ENCODE results near the gene ACTR5. TPM values are rescaled to one million over a fixed set of nuclear protein-coding genes. Genes with fewer than 3 reads are reported as not detected.

ACTR5 gene
- total RNA-seq, 2 donors from 2014 or later = 9.9 to 10.4 TPM

DNA sequence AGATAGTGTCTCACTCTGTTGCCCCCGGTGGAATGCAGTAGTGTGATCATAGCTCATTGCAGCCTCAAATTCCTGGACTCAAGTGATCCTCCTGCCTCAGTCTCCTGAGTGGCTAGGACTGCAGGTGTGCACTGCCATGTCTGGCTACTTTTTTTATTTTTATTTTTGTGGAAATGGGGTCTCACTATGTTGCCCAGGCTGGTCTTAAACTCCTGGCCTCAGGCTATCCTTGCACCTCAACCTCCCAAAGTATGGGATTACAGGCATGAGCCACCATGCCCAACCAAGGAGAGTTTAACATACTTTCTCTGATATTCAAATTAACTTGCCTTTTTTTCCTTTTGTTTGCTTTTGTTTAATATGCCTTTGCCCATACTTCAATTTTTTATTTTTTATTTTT, 10.4 kb upstream of the ACTR5 start:
- Mint-ChIP-seq H3K9me3 (no peaks in the 10 kb centered on the region), H3K36me3 (ENCODE audit: low read depth) (no peaks in the 10 kb centered on the region), H3K4me1 (no peaks in the 10 kb centered on the region), H3K27ac (no peak overlapping the region), H3K27me3 (peaks cover 62% of the 10 kb centered on the region), H3K4me3 (no peak overlapping the region)
- ATAC-seq (replicated peaks) = no peak

DNA sequence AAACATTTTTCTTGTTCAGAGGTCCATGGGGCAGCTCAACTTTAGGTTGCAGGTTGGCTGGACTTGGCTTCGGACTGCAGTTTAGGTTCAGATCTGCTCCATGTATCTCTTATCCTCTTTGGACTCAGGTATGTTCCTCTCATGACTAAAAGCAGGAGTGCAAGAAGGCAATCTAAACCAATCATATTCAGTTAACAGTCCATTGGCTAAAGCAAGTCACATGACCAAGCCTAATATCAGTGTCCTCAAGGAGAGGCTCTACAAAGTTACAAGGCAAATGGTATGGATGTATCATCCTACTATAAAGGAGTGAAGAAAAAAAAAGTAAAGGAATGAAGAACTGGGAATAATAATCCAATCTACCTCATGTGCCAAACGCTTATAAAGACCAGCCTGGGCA, 2.5 kb upstream of the ACTR5 start:
- peaks cover 10% of the 10 kb centered on the region for H3K36me3 Mint-ChIP-seq (ENCODE audit: low read depth)
- no peaks in the 10 kb centered on the region for H3K9me3 Mint-ChIP-seq
- no peak overlapping the region for H3K27ac Mint-ChIP-seq
- peaks cover 14% of the 10 kb centered on the region for H3K4me1 Mint-ChIP-seq
- H3K27me3 Mint-ChIP-seq = peaks cover 20% of the 10 kb centered on the region
- ATAC-seq (replicated peaks) = no peak
- H3K4me3 Mint-ChIP-seq = no peak overlapping the region

DNA sequence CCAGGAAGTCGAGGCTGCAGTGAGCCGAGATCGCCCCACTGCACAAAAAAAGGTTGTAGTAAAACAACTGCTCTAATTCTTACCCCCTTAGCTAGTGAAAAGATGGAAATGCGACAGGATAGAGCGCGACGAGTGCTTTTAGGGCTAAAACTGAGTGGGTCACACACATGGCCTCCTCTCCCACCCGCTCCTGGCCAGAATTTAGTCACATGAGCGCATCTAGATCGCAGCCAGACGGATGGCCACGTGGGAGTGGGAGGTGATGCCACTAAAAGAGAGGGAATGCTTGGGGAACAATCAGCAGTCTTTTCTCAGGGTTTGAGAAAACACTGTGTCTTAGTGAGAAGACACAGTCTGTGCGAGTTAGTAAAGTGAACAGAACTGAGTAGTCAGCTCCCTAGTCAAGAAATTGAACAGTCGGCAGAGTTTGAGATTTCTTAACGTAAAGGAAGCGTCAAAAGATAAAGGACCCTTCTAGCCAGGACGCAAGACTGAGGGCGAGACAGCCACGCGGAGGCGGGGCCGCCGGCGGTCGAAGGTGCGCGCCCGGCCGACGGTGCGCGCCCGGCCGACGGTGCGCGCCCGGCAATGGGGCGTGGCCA, 664 bp upstream of the ACTR5 start:
- peaks cover 2% of the 10 kb centered on the region for H3K27me3 Mint-ChIP-seq
- peaks cover 28% of the 10 kb centered on the region for H3K36me3 Mint-ChIP-seq (ENCODE audit: low read depth)
- H3K27ac Mint-ChIP-seq = peak overlapping the region; percentile 93
- no peak for ATAC-seq (replicated peaks)
- H3K4me3 Mint-ChIP-seq = peak overlapping the region; percentile 87
- H3K4me1 Mint-ChIP-seq = peaks cover 14% of the 10 kb centered on the region
- H3K9me3 Mint-ChIP-seq = no peaks in the 10 kb centered on the region

DNA sequence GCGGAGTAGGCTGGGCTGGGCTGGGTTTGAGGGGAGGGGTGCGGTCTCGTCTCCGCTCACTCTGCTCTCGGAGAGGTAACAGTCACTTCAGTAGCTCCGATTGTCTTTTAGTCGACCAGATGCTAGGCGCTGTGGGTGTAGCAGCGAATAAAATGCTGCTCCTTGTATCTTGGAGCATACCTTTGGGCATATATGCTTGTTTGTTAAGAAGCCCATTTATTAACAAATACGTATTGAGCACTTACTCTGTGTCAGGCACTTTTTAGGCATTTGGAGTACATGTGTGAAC, 545 bp downstream of the ACTR5 start:
- H3K36me3 Mint-ChIP-seq (ENCODE audit: low read depth) = peaks cover 39% of the 10 kb centered on the region
- peak overlapping the region; percentile 87 for H3K4me3 Mint-ChIP-seq
- H3K9me3 Mint-ChIP-seq = no peaks in the 10 kb centered on the region
- H3K27ac Mint-ChIP-seq = peak overlapping the region; percentile 66
- peaks cover 14% of the 10 kb centered on the region for H3K4me1 Mint-ChIP-seq
- ATAC-seq (replicated peaks) = peak; percentile 60
- no peaks in the 10 kb centered on the region for H3K27me3 Mint-ChIP-seq

DNA sequence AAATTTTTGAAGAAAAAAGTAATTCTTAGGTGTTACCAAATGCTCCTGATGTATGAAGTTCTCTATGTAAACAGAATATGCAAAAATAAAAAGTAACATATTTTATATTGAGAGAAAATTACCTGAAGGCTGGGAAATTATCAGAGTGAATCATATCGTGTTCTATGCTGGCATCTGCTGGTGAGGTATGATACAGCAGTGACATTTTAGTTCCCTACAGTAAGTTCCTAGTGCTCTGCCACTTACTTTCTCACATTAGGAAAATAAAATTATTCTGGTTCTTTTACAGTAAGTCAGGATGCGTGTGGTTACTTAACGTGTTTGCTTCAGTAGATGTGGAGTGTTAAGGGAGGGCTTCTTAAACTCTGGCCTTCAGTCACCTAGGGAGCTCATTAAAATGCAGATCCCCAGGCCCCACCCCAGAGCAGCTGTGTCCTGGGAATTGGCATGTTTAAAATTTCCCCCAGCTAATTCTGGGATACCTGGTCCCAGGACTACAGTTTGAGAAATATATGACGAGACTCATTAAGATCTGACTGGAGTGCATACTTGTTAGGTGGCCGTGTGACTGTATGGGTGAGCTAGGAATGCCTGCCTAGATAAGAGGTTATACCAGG, 3.2 kb downstream of the ACTR5 start:
- no peak for ATAC-seq (replicated peaks)

DNA sequence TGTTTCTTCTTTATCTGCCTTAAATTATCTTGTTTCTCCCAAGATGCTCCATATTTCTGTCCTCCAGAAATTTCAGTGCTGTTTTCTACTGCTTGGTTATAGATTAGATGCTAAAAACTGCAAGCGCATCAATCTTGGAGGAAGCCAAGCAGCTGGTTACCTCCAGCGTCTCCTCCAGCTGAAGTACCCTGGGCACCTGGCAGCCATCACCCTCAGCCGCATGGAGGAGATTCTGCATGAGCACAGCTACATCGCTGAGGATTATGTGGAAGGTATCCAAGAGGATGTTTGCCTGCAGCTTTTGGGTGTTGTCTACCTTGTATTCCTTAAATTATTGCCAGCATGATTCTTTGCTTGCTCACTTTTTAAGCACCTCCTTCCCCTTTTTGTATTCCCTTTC, 3.8 kb downstream of the ACTR5 start:
- H3K27ac Mint-ChIP-seq = no peak overlapping the region
- H3K36me3 Mint-ChIP-seq (ENCODE audit: low read depth) = peaks cover 69% of the 10 kb centered on the region
- peaks cover 14% of the 10 kb centered on the region for H3K4me1 Mint-ChIP-seq
- ATAC-seq (replicated peaks) = no peak
- H3K27me3 Mint-ChIP-seq = no peaks in the 10 kb centered on the region
- no peaks in the 10 kb centered on the region for H3K9me3 Mint-ChIP-seq
- no peak overlapping the region for H3K4me3 Mint-ChIP-seq

More for the DNA sequence above, 3.2 kb downstream of the ACTR5 start:
- H3K36me3 Mint-ChIP-seq (ENCODE audit: low read depth) = peaks cover 66% of the 10 kb centered on the region
- H3K27ac Mint-ChIP-seq = no peak overlapping the region
- no peak overlapping the region for H3K4me3 Mint-ChIP-seq
- no peaks in the 10 kb centered on the region for H3K9me3 Mint-ChIP-seq
- peaks cover 14% of the 10 kb centered on the region for H3K4me1 Mint-ChIP-seq
- H3K27me3 Mint-ChIP-seq = no peaks in the 10 kb centered on the region

DNA sequence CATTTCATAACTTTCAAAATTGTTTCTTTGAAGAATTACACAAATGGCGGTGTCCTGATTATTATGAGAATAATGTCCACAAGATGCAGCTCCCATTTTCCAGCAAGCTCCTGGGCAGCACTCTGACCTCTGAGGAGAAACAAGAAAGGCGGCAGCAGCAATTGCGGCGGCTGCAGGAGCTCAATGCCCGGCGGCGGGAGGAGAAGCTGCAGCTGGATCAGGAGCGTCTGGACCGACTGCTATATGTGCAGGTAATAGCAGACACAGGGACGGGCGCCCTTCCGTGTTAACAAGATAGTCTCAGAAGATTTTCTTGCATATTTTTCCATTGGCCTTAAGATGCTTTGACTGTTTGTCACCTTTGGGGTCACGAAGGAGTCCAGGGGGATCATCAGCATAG, 6.7 kb downstream of the ACTR5 start:
- Mint-ChIP-seq H3K4me1 (no peaks in the 10 kb centered on the region), H3K9me3 (no peaks in the 10 kb centered on the region), H3K27ac (no peak overlapping the region), H3K36me3 (ENCODE audit: low read depth) (peaks cover 91% of the 10 kb centered on the region), H3K27me3 (no peaks in the 10 kb centered on the region), H3K4me3 (no peak overlapping the region)
- no peak for ATAC-seq (replicated peaks)

DNA sequence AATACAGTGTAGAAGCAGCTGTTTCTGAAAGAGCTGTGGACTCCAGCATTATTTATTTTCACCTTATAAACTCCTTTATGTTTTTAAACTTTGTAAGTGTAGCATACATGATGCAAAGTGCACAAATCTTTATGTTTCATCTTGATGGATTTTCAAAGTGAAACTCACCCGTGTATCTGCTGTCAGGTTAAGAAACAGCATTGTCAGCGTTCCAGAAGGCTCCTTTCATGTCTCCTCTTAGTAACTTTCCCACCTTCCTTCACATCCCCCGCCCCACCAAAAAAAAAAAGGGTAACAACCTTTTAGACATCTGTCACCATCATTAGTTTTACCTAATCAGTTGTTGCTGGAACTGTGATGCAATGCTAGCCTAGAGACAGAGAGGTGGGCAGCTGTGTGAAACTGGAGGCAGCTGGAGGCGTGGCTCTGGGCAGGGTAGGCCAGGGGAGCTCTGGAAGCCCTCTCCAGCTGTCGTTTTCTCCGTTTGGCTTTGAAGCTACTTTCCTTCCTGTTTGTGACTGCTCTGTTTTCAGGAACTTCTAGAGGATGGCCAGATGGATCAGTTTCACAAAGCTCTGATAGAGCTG, 7.2 kb downstream of the ACTR5 start:
- no peaks in the 10 kb centered on the region for H3K4me1 Mint-ChIP-seq
- H3K27ac Mint-ChIP-seq = peak overlapping the region; percentile 71
- H3K4me3 Mint-ChIP-seq = peak overlapping the region; percentile 30
- H3K27me3 Mint-ChIP-seq = no peaks in the 10 kb centered on the region
- peaks cover 91% of the 10 kb centered on the region for H3K36me3 Mint-ChIP-seq (ENCODE audit: low read depth)
- no peaks in the 10 kb centered on the region for H3K9me3 Mint-ChIP-seq
- peak; percentile 40 for ATAC-seq (replicated peaks)

DNA sequence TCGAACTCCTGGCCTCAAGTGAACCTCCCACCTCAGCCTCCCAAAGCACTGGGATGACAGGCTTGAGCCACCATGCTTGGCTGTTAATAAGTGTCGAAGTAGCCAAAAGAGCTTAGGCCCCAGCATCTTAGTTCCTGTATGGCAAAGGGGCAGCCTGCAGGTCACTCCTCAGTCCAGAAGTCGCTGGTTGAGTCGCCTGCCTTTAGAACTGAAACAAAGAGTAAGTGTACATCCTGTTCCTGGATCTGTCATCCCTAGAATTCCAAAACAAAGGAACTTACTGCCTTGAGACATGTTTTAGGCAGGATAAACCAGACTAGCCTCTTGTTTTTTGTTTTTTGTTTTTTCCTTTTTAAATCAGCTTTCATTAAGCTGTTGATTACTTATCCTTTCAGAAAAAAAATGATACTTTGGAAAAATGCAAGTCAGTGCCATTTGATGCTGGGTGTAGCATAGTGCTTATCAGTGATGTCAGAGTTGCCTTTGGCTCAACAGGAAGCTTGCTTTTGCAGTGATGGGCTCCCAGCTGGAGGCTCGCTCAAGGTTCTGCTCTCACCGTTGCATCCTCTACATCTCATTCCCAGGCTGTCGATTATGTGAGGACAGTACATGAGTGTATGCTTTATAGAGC, 9.0 kb downstream of the ACTR5 start:
- Mint-ChIP-seq H3K4me1 (no peaks in the 10 kb centered on the region), H3K27ac (no peak overlapping the region), H3K27me3 (no peaks in the 10 kb centered on the region), H3K36me3 (ENCODE audit: low read depth) (peaks cover 91% of the 10 kb centered on the region), H3K4me3 (no peak overlapping the region), H3K9me3 (no peaks in the 10 kb centered on the region)
- ATAC-seq (replicated peaks) = no peak

DNA sequence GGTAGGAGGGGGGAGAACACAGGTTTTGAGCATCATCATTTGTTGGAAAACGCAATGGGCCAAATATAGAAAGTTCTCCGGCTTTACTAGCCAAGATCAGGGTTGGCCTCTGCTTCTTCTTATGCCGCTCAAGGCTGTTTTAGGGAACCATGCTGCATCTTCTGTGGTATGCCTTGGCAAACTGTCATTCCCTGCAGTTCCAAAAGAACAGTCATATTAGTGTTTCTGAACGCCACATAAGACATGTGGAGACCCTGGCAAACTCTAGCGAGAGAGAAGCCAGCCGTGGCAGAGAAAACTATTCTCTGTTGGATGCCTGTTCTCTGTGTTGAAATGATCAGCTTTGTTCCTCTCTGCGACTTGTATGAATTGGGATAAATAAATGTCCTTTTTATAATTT, 10.8 kb downstream of the ACTR5 start:
- Mint-ChIP-seq H3K27ac (peak overlapping the region; percentile 70), H3K4me1 (peaks cover 9% of the 10 kb centered on the region), H3K4me3 (no peak overlapping the region), H3K27me3 (no peaks in the 10 kb centered on the region), H3K9me3 (no peaks in the 10 kb centered on the region), H3K36me3 (ENCODE audit: low read depth) (peaks cover 92% of the 10 kb centered on the region)
- ATAC-seq (replicated peaks) = no peak

DNA sequence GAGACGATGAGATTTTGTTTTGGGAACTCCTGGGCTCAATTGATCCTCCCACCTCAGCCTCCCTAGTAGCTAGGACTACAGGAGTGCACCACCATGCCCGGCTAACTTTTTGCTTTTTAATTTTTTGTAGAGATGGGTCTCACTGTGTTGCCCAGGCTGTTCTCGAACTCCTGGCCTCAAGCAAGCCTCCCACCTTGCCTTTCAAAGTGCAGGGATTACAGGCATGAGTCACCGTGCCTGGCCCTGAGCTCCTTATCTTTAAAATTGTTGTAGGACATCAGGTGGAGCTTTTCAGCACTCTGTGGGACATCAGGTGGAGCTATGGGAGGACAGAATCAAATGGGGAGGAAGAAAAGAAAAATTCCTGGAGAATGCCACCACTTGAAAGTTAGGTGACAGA, 12.7 kb downstream of the ACTR5 start:
- ATAC-seq (replicated peaks) = no peak
- no peak overlapping the region for H3K4me3 Mint-ChIP-seq
- H3K4me1 Mint-ChIP-seq = peaks cover 15% of the 10 kb centered on the region
- H3K27me3 Mint-ChIP-seq = no peaks in the 10 kb centered on the region
- H3K27ac Mint-ChIP-seq = no peak overlapping the region
- peaks cover 92% of the 10 kb centered on the region for H3K36me3 Mint-ChIP-seq (ENCODE audit: low read depth)
- H3K9me3 Mint-ChIP-seq = no peaks in the 10 kb centered on the region

DNA sequence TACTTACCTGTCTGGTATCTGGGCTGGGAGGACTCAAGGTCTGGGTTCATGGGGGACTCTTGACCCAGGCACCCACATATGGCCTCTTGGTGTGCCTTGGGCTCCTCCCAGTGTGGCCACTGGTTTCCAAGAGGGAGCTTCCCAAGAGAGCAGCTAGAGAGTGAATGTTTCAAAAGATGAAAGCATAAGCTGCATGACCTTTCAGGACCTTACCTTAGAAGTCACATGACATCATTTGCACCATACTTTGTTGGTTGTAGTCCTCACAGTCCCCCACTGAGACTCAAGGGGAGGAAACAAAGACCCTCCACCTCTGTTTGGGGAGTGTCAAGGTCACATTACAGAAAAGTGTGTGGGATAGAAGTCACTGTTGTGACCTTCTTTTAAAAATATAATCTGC, 13.9 kb downstream of the ACTR5 start:
- H3K27ac Mint-ChIP-seq = peak overlapping the region; percentile 75
- H3K4me1 Mint-ChIP-seq = peaks cover 15% of the 10 kb centered on the region
- H3K36me3 Mint-ChIP-seq (ENCODE audit: low read depth) = peaks cover 96% of the 10 kb centered on the region
- no peaks in the 10 kb centered on the region for H3K9me3 Mint-ChIP-seq
- H3K4me3 Mint-ChIP-seq = no peak overlapping the region
- no peak for ATAC-seq (replicated peaks)
- H3K27me3 Mint-ChIP-seq = no peaks in the 10 kb centered on the region

DNA sequence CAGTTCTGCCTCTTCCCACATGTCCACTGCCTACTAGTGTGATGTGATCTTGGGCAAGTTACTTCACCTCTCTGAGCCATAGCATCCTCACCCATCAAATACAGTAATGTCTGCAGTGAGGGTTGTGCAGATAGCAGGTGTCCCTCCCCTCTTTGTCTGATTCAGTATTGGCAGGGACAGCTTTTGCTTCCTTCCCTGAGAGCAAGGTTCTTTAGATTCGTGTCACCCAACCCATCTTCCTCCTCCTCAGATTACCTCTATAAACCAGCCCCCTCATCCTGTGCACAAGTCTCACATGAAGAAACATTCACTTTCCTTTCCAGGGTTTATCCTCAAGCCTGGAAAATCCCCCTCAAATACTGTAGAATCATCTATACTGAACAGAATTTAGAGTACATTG, 15.4 kb downstream of the ACTR5 start:
- ATAC-seq (replicated peaks) = no peak
- peaks cover 15% of the 10 kb centered on the region for H3K4me1 Mint-ChIP-seq
- peak overlapping the region; percentile 76 for H3K27ac Mint-ChIP-seq
- H3K4me3 Mint-ChIP-seq = no peak overlapping the region
- H3K36me3 Mint-ChIP-seq (ENCODE audit: low read depth) = peaks cover 96% of the 10 kb centered on the region
- no peaks in the 10 kb centered on the region for H3K9me3 Mint-ChIP-seq
- no peaks in the 10 kb centered on the region for H3K27me3 Mint-ChIP-seq

DNA sequence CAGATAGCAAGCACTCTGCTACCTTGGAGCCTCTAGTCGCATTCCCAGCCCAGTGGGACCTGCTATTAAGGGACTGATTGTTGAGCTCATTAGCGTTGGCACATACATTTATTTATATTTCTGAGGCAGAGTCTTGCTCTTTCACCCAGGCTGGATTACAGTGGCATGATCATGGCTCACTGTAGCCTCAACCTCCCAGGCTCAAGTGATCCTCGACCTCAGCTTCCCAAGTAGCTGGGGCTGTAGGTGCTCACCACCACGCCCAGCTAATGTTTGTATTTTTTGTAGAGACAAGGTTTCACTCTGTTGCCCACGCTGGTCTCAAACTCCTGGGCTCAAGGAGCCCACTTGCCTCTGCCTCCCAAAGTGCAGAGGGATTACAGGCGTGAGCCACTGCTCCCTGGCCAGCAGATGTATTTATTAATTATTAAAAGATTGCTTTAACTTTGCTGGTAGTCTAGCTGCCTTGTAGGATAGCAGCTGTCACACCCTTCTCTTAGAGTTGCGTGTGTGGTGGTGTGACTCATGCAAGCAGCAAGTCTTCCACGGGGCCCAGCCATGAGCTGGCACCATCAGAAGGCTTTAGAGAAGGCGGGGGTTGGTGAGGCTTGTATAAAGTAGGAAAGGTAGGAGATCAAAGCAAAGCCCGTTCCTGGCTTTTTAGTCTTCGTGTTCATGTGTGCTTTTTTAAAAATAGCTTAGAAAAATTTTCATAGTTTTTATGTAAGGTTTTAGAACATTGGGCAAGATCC, 16.5 kb downstream of the ACTR5 start:
- H3K4me3 Mint-ChIP-seq = peak overlapping the region; percentile 60
- H3K27me3 Mint-ChIP-seq = no peaks in the 10 kb centered on the region
- peak overlapping the region; percentile 90 for H3K27ac Mint-ChIP-seq
- ATAC-seq (replicated peaks) = peak; percentile 100
- H3K4me1 Mint-ChIP-seq = peaks cover 15% of the 10 kb centered on the region
- H3K36me3 Mint-ChIP-seq (ENCODE audit: low read depth) = peaks cover 94% of the 10 kb centered on the region
- H3K9me3 Mint-ChIP-seq = no peaks in the 10 kb centered on the region

All from activated T-helper 17 cell treated with anti-CD3 and anti-CD28 coated beads, Interleukin-2, amount 50 U/mL, for 72 hours (primary cell).